ENCODE data around the gene KBTBD4.
"Not testable (repeated sequence)": the region's sequence is repeated elsewhere in the genome, so short reads cannot be mapped to it uniquely, and the experiment has no call there.

KBTBD4 gene

GRCh38 chr11:47533690-47534151 is 45.0 kb downstream of the KBTBD4 start:
- DNase-seq (ENCODE audit: extremely low spot score), result no peak
- no peak for TF ChIP-seq CTCF (IDR thresholded peaks at IDR 0.05; ENCODE audit: control extremely low read depth, extremely low read depth, low read depth, missing control alignments)
- POLR2A ChIA-PET, result interaction anchor here (0.6 kb wide), 1 partner anchor 79 kb away, joined by 8 read pairs; no protein-coding TSS in a partner anchor
- CTCF ChIA-PET, result interaction anchor here (0.6 to 15.9 kb wide), 9 partner anchors 9 to 503 kb away, joined by 3 to 125 read pairs (median 4); partner anchors contain the start of gene CELF1

- ChIA-PET CTCF (interaction anchor here (0.5 to 15.9 kb wide), 8 partner anchors 8 to 891 kb away, joined by 3 to 125 read pairs (median 4); partner anchors contain the start of gene CELF1), POLR2A (interaction anchor here (0.6 kb wide), 2 partner anchors 10 to 80 kb away, joined by 5 to 8 read pairs; no protein-coding TSS in a partner anchor)
- TF ChIP-seq CTCF (IDR thresholded peaks at IDR 0.05; ENCODE audit: control extremely low read depth, extremely low read depth, low read depth, missing control alignments), result no peak
- no peak for DNase-seq (ENCODE audit: extremely low spot score)
Observed at GRCh38 chr11:47532597-47533213, 46.1 kb downstream of the KBTBD4 start.

DNA sequence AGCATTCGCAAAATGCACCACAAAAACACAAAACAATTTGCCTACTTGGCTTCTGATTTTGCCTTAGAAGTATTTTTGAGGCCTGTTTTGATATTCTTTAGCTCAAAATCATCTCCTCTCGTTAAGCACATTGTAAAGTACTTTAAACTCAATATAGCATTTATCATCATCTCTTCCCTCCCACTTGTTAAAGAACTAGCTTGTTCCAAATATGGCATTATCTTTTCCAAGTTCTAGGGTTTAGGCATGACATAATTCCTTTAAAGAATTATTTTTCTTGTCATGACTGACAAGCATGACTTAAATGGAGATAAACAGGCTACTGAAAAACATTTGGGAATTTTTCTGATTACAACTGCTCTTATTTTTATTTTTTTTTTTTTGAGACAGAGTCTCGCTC is 47.1 kb downstream of the KBTBD4 start:
- TF ChIP-seq CTCF (IDR thresholded peaks at IDR 0.05; ENCODE audit: control extremely low read depth, extremely low read depth, low read depth, missing control alignments), result no peak
- DNase-seq (ENCODE audit: extremely low spot score), result no peak
- ChIA-PET POLR2A (no interaction called here), CTCF (interaction anchor here (1.0 to 15.9 kb wide), 6 partner anchors 9 to 60 kb away, joined by 3 to 125 read pairs (median 5); partner anchors contain the start of gene CELF1)

DNA sequence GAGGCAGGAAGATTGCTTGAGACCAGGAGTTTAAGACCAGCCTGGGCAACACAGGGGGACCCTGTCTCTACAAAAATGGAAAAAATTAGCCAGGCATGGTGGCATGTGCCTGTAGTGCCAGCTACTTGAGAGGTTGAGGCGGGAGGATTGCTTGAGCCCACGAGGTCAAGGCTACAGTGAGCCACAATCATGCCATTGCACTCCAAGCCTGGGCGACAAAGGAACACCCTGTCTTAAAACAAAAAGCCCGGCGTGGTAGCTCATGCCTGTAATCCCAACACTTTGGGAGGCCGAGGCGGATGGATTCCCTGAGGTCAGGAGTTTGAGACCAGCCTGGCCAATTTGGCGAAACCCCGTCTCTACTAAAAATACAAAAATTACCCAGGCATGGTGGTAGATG is 48.0 kb downstream of the KBTBD4 start:
- CTCF ChIA-PET, result interaction anchor here (1.5 to 15.9 kb wide), 2 partner anchors 13 to 22 kb away, joined by 5 to 125 read pairs; partner anchors contain the start of gene CELF1
- DNase-seq (ENCODE audit: extremely low spot score); POLR2A ChIA-PET: not testable (repeated sequence)

DNA sequence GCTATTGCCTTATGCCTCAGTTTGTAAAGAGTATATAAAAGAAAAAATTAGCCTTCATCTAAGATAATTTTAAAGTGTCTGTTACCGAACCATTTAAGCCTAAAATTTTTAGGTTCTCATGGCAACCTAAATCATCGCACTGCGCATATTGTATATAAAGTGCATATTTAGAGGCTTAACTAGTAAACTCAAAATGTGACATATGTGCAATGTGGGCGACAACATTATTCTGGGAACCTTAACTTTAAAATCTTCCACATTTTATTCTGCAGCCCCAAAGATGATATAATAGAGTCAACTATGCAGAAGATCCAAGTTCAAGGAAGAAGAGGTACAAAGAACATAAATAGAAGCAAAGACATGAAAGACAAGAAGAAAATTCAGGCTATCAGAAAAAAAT is 48.8 kb downstream of the KBTBD4 start:
- DNase-seq (ENCODE audit: extremely low spot score), result no peak
- no peak for TF ChIP-seq CTCF (IDR thresholded peaks at IDR 0.05; ENCODE audit: control extremely low read depth, extremely low read depth, low read depth, missing control alignments)
- ChIA-PET CTCF (interaction anchor here (1.4 to 15.9 kb wide), 2 partner anchors 15 to 22 kb away, joined by 3 to 125 read pairs; partner anchors contain the start of gene CELF1), POLR2A (no interaction called here)

DNA sequence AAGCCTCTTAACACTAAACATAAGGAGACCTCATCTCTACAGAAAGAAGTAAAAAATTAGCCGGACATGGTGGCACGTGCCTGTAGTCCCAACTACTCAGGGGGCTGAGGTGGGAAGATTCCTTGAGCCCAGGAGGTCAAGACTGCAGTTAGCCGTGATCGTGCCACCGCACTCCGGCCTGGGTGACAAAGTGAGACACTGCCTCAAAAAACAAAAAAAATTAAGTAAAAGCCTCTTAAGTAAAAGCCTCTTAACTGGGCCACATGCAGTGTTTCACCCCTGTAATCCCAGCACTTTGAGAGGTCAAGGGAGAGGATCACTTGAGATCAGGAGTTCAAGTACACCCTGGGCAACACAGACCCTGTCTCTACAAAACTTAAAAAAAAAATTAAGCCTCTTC is 51.6 kb downstream of the KBTBD4 start:
- POLR2A ChIA-PET, result no interaction called here
- no peak for DNase-seq (ENCODE audit: extremely low spot score)
- CTCF ChIA-PET, result no interaction called here
- TF ChIP-seq CTCF (IDR thresholded peaks at IDR 0.05; ENCODE audit: control extremely low read depth, extremely low read depth, low read depth, missing control alignments), result no peak

GRCh38 chr11:47526032-47526431 is 52.7 kb downstream of the KBTBD4 start:
- ChIA-PET POLR2A (interaction anchor here (0.7 kb wide), 1 partner anchor 17 kb away, joined by 3 read pairs; no protein-coding TSS in a partner anchor), CTCF (interaction anchor here (1.3 to 2.1 kb wide), 5 partner anchors 10 to 113 kb away, joined by 3 to 5 read pairs (median 5); no protein-coding TSS in a partner anchor)
- DNase-seq (ENCODE audit: extremely low spot score), result not testable (repeated sequence)

Data from GM10248 (cell line).